Right lobe of liver (tissue), 6 donors: ENCODE results near the gene CDK17. TPM values are rescaled to one million over a fixed set of nuclear protein-coding genes. Genes with fewer than 3 reads are reported as not detected.
"Not testable (repeated sequence)": the region's sequence is repeated elsewhere in the genome, so short reads cannot be mapped to it uniquely, and the experiment has no call there.

ENCODE experiments used
- ATAC-seq, 4 donors: fragments of 200-7000 bp; cut with Tn5 transposase; one replicate each; pipeline ENCODE4 v1.9.1; 2020; ENCODE audit warnings: mild to moderate bottlenecking in 4 of 4, moderate library complexity in 4 of 4
- DNase-seq, 3 donors: peaks; one replicate each; pipeline ENCODE4 v3.0.0-alpha.2; 2020
- H3K27ac ChIP-seq, 3 donors: fragments of 200-600 bp; one replicate each; pipeline ENCODE4 v1.8.0; 2022
- H3K27me3 ChIP-seq, 2 donors: fragments of 200-600 bp; one replicate each; pipeline ENCODE4 v1.8.0; 2022
- H3K36me3 ChIP-seq, 4 donors: fragments of 200-600 bp; sonication (generic) in 1 of 4; one replicate each; pipeline versions ENCODE4 v1.5.1 to v1.8.0; 2017 to 2022; ENCODE audit warnings: control low read depth in 1 of 4
- H3K4me1 ChIP-seq, 4 donors: fragments of 200-600 bp; sonication (generic) in 1 of 4; one replicate each; pipeline versions ENCODE4 v1.5.1 to v1.8.0; 2017 to 2022; ENCODE audit warnings: control low read depth in 1 of 4
- H3K4me3 ChIP-seq, 3 donors: fragments of 200-600 bp; one replicate each; pipeline ENCODE4 v1.8.0; 2022
- H3K9me3 ChIP-seq, 4 donors: fragments of 200-600 bp; sonication (generic) in 1 of 4; one replicate each; pipeline versions ENCODE4 v1.5.1 to v1.8.0; 2017 to 2022; ENCODE audit warnings: control low read depth in 1 of 4
- POLR2A ChIP-seq: fragments of 450-650 bp; IDR thresholded peaks from one replicate; pipeline ENCODE4 v1.6.1; 2017; ENCODE audit warnings: antibody characterized with exemption, mild to moderate bottlenecking
- WGBS: methylation state at CpG from one replicate; pipeline ENCODE4 v1.1.6; 2018; ENCODE audit warnings: low coverage, low lambda C conversion rate; ENCODE audit not compliant: insufficient coverage; ENCODE audit errors: missing lambda C conversion rate; 5-methylcytosine and 5-hydroxymethylcytosine counted together
- intact Hi-C, 2 donors: fragments of 100-400 bp; cut with DNase I; formaldehyde crosslinking; loops; one replicate each; pipeline versions ENCODE4 v1.11.2 to v1.14.1; 2022
- total RNA-seq, 6 experiments: library from RNA; depleted of rRNA in 2 of 6; stranded (reverse); fragments of >200 nt in 2 of 6; fragmentation: NEBNext Ultra II Directional in 3 of 6; extraction: Animal tissue kit (Norgen Biotek cat#: 25700) in 3 of 6; gene quantifications; one replicate each; pipeline versions ENCODE4 v1.1.0 to v1.2.4, GENCODE V29; 2016 to 2023
- TF ChIP-seq, protein P1 (sequence below), 4 donors: fragments of 200-600 bp in 3 of 4; fragments of 450-650 bp in 1 of 4; IDR thresholded peaks; one replicate each; pipeline versions ENCODE4 v1.5.1 to v1.8.0; 2016 to 2022; ENCODE audit warnings: antibody characterized with exemption in 4 of 4, mild to moderate bottlenecking in 2 of 4
- donor health status: DM: no; HTN: yes; CAD: no.
- donor health status: DM: no; HTN: no; CAD: no.
- donor health status: DM: no; HTN: no; CAD: no.
- donor health status: DM: no; HTN: yes; CAD: no.
- donor health status: DM: no; HTN: yes; CAD: no.

CDK17 gene
- total RNA-seq, 6 experiments from 2014 or later: 8.9 to 16.1 (median 13.7) TPM

DNA sequence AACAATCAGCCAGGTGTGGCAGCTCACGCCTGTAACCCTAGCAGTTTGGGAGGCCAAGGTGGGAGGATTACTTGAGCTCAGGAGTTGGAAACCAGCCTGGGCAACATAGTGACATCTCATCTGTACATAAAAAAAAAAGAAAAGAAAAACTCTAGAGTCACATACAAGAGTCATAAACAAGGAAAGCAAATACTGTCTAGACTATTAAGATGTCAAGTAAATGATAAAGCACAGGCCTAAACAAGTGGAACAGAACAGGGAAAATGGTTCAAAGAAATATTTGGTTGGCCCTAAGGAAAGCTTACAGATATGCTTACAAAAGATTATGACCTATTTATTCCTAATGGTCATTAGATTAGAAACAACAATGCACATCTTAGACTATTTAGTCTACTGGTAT lies 12.3 kb downstream of the CDK17 start:
- Histone ChIP-seq H3K27ac (no peak overlapping the region), H3K36me3 (no peaks in the 10 kb centered on the region), H3K4me1 (no peaks in the 10 kb centered on the region), H3K27me3 (no peaks in the 10 kb centered on the region), H3K4me3 (no peak overlapping the region), H3K9me3 (no peaks in the 10 kb centered on the region)
- intact Hi-C loops: no loop called here
- ATAC-seq: no peak
- WGBS: 83% methylated on average over 1 of the region's 1 CpG
- TF ChIP-seq, protein P1, sequence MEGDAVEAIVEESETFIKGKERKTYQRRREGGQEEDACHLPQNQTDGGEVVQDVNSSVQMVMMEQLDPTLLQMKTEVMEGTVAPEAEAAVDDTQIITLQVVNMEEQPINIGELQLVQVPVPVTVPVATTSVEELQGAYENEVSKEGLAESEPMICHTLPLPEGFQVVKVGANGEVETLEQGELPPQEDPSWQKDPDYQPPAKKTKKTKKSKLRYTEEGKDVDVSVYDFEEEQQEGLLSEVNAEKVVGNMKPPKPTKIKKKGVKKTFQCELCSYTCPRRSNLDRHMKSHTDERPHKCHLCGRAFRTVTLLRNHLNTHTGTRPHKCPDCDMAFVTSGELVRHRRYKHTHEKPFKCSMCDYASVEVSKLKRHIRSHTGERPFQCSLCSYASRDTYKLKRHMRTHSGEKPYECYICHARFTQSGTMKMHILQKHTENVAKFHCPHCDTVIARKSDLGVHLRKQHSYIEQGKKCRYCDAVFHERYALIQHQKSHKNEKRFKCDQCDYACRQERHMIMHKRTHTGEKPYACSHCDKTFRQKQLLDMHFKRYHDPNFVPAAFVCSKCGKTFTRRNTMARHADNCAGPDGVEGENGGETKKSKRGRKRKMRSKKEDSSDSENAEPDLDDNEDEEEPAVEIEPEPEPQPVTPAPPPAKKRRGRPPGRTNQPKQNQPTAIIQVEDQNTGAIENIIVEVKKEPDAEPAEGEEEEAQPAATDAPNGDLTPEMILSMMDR (IDR thresholded peaks at IDR 0.05): no peak
- TF ChIP-seq POLR2A: no peak
- DNase-seq: no peak

DNA sequence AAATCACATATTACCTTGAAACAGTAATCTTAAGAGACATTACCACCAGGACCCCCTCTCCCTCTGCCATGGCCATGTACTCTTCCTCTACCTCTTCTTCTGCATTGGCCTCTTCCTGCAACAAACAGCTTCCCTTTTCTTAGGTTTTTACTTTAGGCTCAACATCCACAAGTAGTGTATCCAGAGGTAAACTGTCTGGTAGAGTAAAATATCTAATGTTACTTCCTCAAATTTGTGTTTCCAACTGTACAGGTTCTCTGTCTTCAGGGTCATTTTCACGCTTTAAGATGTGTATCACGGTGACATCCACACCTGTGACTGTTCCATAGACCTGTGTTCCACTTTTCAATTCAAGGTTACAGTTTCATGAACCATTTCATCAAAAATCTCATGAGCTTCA lies 13.4 kb downstream of the CDK17 start:
- no peaks in the 10 kb centered on the region for H3K4me1 ChIP-seq
- no peaks in the 10 kb centered on the region for H3K27me3 ChIP-seq
- no peaks in the 10 kb centered on the region for H3K9me3 ChIP-seq
- no peaks in the 10 kb centered on the region for H3K36me3 ChIP-seq
- DNase-seq: no peak
- WGBS: 63% methylated on average over 2 of the region's 2 CpGs
- no peak for ATAC-seq
- TF ChIP-seq POLR2A: no peak
- TF ChIP-seq, protein P1 (IDR thresholded peaks at IDR 0.05): no peak
- intact Hi-C loops: no loop called here
- no peak overlapping the region for H3K4me3 ChIP-seq
- no peak overlapping the region for H3K27ac ChIP-seq

DNA sequence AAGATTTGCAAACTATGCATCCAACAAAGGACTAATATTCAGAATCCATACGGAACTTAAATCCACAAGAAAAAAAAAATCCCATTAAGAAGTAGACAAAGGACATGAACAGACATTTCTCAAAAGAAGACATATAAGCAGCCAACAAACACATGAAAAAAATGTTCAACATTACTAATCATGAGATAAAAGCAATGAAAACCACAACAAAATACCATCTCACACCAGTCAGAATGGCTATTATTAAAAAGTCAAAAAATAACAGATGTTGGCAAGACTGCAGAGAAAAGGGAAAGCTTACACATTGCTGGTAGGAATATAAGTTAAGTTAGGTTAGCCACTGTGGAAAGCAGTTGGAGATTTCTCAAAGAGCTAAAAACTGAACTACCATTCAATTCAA lies 16.2 kb downstream of the CDK17 start:
- TF ChIP-seq, protein P1 (IDR thresholded peaks at IDR 0.05): no peak
- TF ChIP-seq POLR2A: no peak
- Histone ChIP-seq H3K27ac (no peak overlapping the region), H3K4me3 (no peak overlapping the region), H3K4me1 (no peaks in the 10 kb centered on the region), H3K27me3 (no peaks in the 10 kb centered on the region), H3K36me3 (no peaks in the 10 kb centered on the region), H3K9me3 (no peaks in the 10 kb centered on the region)
- intact Hi-C loops: no loop called here
- WGBS: 75% methylated on average over 1 of the region's 1 CpG
- no peak for DNase-seq
- no peak for ATAC-seq

DNA sequence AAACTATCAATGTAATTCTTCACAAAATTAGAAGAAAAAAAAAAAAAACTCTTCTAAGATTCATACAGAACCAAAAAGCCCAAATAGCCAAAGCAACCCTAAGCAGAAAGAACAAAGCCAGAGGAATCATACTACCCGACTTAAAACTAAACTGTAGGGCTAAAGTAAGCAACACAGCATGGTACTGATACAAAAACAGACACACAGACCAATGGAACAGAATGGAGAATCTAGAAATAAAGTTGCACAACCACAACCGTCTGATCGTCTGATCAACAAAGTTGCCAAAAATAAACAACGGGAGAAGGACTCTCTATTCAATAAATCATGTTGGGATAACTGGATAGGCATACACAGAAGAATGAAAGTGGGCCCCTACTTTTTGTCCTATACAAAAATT lies 16.9 kb downstream of the CDK17 start:
- intact Hi-C loops: no loop called here
- no peak overlapping the region for H3K4me3 ChIP-seq
- no peaks in the 10 kb centered on the region for H3K9me3 ChIP-seq
- 34% methylated on average over 4 of the region's 4 CpGs for WGBS
- DNase-seq (no peak), ATAC-seq (peak in 1 of 4 donors; percentile 49)
- H3K36me3 ChIP-seq: no peaks in the 10 kb centered on the region
- H3K4me1 ChIP-seq: no peaks in the 10 kb centered on the region
- TF ChIP-seq POLR2A: no peak
- TF ChIP-seq, protein P1 (IDR thresholded peaks at IDR 0.05): no peak
- H3K27me3 ChIP-seq: no peaks in the 10 kb centered on the region
- no peak overlapping the region for H3K27ac ChIP-seq

DNA sequence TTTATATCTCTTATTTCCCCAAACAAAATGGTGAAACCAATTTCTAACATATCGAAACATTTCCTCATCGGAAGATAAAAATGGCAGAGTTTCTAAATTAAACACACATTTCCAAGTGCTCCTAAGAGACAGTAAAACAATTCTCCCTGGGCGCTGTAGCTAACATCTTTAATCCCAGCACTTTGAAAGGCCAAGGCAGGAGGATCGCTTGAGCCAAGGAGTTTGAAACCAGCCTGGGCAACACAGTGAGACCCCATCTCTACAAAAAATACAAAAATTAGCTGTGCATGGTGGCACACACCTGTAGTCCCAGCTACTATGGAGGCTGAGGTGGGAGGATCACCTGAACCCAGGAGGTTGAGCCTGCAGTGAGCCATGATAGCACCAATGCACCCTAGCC lies 20.5 kb downstream of the CDK17 start:
- H3K9me3 ChIP-seq, H3K4me1 ChIP-seq, H3K27me3 ChIP-seq, intact Hi-C loops, H3K27ac ChIP-seq, DNase-seq, H3K36me3 ChIP-seq, ATAC-seq, H3K4me3 ChIP-seq: not testable (repeated sequence)
- 97% methylated on average over 4 of the region's 4 CpGs for WGBS
